Activated CD8-positive, alpha-beta memory T cell treated with anti-CD3 and anti-CD28 coated beads, Interleukin-2, amount 10 ng/mL, durations not matched to agents 7 days and 5 days (primary cell): ENCODE results near the gene ATXN10. TPM values are rescaled to one million over a fixed set of nuclear protein-coding genes. Genes with fewer than 3 reads are reported as not detected.
A peak's percentile ranks its signal among the peaks of the same experiment; 100 is the strongest.
"Not testable (repeated sequence)": the region's sequence is repeated elsewhere in the genome, so short reads cannot be mapped to it uniquely, and the experiment has no call there.

Experiments
- ATAC-seq: fragments of 150-1000 bp; cut with Tn5 transposase; one replicate; pipeline ENCODE4 v1.10.0; 2021; ENCODE audit warnings: moderate library complexity
- CTCF ChIA-PET: fragments of 350-600 bp; sonication (Branson Sonifier 250); formaldehyde crosslinking; loops from one replicate; lab custom pipeline; 2021; ENCODE audit warnings: antibody characterized with exemption; lab: Charles Lee
- DNase-seq: peaks from one replicate; pipeline ENCODE4 v3.0.0-alpha.2; 2020
- H3K27ac Mint-ChIP-seq: one replicate; pipeline ENCODE4 v1.8.0; 2021; ENCODE audit warnings: mild to moderate bottlenecking, mixed read lengths
- H3K27me3 Mint-ChIP-seq: one replicate; pipeline ENCODE4 v1.8.0; 2021; ENCODE audit warnings: mixed read lengths
- H3K36me3 Mint-ChIP-seq: one replicate; pipeline ENCODE4 v1.8.0; 2021; ENCODE audit warnings: mild to moderate bottlenecking, mixed read lengths
- H3K4me1 Mint-ChIP-seq: one replicate; pipeline ENCODE4 v1.8.0; 2021; ENCODE audit warnings: mixed read lengths
- H3K4me3 Mint-ChIP-seq: one replicate; pipeline ENCODE4 v1.8.0; 2021; ENCODE audit warnings: mild to moderate bottlenecking, moderate library complexity, mixed read lengths
- H3K9me3 Mint-ChIP-seq: one replicate; pipeline ENCODE4 v1.8.0; 2022; ENCODE audit warnings: low read depth, mixed read lengths
- total RNA-seq, 2 experiments: library from RNA; stranded (reverse); gene quantifications; one replicate each; pipeline ENCODE4 v1.2.3, GENCODE V29; 2021

The ATXN10 gene, protein sequence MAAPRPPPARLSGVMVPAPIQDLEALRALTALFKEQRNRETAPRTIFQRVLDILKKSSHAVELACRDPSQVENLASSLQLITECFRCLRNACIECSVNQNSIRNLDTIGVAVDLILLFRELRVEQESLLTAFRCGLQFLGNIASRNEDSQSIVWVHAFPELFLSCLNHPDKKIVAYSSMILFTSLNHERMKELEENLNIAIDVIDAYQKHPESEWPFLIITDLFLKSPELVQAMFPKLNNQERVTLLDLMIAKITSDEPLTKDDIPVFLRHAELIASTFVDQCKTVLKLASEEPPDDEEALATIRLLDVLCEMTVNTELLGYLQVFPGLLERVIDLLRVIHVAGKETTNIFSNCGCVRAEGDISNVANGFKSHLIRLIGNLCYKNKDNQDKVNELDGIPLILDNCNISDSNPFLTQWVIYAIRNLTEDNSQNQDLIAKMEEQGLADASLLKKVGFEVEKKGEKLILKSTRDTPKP
- 100 to 1,000 TPM in 1 of 2 experiments, 10 to 100 TPM in 1; 93.6 to 112 TPM for total RNA-seq

GRCh38 chr22:45671783-45672563 lies at the start of gene ATXN10:
ATXN10 (plus strand) TSS chr22:45671834; CDS start chr22:45672064, 230 bp downstream.
- Mint-ChIP-seq H3K27me3 (peaks cover 7% of the 10 kb centered on the region), H3K4me1 (peaks cover 37% of the 10 kb centered on the region), H3K4me3 (peak within 1 kb of the TSS; percentile 91), H3K9me3 (no peaks in the 10 kb centered on the region), H3K36me3 (peaks cover 12% of the 10 kb centered on the region), H3K27ac (peak within 1 kb of the TSS; percentile 88)
- CTCF ChIA-PET = interaction anchor here (0.6 kb wide), 1 partner anchor 43 kb away, joined by 3 read pairs; no protein-coding TSS in a partner anchor
- peak; percentile 85 for ATAC-seq
- peak; percentile 80 for DNase-seq

DNA sequence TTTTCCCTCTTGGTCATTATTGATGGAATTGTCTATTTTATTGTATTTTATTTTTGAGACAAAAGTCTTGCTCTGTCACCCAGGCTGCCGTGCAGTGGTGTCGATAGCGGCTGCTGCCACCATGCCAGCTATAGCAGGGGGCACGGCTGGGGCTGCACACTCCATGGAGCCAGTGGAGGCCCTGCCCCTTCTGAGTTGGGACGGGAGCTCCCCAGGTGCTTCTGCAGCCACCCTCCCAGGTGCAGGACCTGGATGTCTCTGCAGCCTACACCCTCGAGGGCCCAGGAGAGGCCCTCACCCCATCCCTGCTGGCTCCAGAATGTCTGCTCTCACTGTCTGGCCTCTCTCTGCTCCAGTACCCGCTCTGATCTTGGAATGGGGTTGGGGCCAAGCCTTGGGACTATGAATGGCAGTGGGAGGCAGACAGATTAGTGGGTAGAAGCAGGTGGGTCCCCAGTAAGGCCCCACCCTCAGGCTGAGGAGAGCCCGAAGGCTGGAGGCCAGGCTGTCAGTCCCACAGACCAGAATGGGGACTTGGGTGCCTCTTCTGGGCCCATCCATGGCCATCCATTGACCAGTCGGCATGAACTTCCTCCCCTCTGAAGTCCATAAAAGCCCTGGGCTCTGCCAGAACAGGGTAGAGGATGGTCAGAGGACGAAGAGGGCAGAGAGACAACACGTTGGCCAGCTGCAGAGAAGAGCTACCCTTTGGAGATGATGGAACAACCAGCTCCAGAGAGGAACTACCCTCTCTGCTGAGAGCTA lies 49.6 kb upstream of the ATXN10 start:
- peaks cover 27% of the 10 kb centered on the region for H3K27me3 Mint-ChIP-seq
- no peak overlapping the region for H3K4me3 Mint-ChIP-seq
- no peak overlapping the region for H3K27ac Mint-ChIP-seq
- no peak for ATAC-seq
- DNase-seq = no peak
- H3K4me1 Mint-ChIP-seq = peaks cover 8% of the 10 kb centered on the region
- peaks cover 1% of the 10 kb centered on the region for H3K36me3 Mint-ChIP-seq
- CTCF ChIA-PET = no interaction called here
- H3K9me3 Mint-ChIP-seq = no peaks in the 10 kb centered on the region

GRCh38 chr22:45623464-45624145 lies 48.0 kb upstream of the ATXN10 start:
- H3K36me3 Mint-ChIP-seq, H3K27ac Mint-ChIP-seq, H3K9me3 Mint-ChIP-seq, H3K4me3 Mint-ChIP-seq, ATAC-seq, CTCF ChIA-PET, DNase-seq, H3K4me1 Mint-ChIP-seq: not testable (repeated sequence)
- peaks cover 27% of the 10 kb centered on the region for H3K27me3 Mint-ChIP-seq

DNA sequence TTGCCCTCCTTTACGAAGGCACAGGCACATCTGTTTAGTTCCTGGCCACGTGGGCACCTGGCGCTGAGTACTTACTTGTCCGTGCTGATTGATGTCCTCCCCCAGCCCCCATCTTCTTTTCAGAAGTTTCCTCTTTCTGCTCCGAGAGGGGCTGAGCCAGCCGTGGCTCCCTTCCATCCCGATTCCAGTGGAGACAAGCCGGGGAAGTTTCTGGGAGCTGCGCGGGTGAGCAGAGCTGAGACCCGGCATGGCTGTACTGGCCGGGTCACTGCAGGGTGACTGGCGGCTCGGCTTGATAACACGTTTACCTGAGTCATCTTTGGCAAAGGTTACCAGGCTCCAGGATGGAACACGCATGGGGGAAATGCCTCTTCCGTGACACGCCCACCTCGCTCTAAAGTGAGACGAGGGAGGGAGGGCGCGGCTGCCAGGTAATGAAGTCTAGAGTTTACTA lies 45.4 kb upstream of the ATXN10 start:
- no peak overlapping the region for H3K27ac Mint-ChIP-seq
- no peaks in the 10 kb centered on the region for H3K9me3 Mint-ChIP-seq
- H3K27me3 Mint-ChIP-seq = peaks cover 35% of the 10 kb centered on the region
- ATAC-seq = no peak
- H3K4me3 Mint-ChIP-seq = no peak overlapping the region
- no peaks in the 10 kb centered on the region for H3K36me3 Mint-ChIP-seq
- peaks cover 8% of the 10 kb centered on the region for H3K4me1 Mint-ChIP-seq
- no peak for DNase-seq
- CTCF ChIA-PET = no interaction called here

GRCh38 chr22:45627489-45628233 lies 44.0 kb upstream of the ATXN10 start:
- DNase-seq (no peak), ATAC-seq (no peak)
- Mint-ChIP-seq H3K36me3 (no peaks in the 10 kb centered on the region), H3K4me1 (peaks cover 8% of the 10 kb centered on the region), H3K4me3 (no peak overlapping the region), H3K9me3 (no peaks in the 10 kb centered on the region), H3K27ac (no peak overlapping the region), H3K27me3 (peaks cover 49% of the 10 kb centered on the region)
- CTCF ChIA-PET = interaction anchor here (0.6 to 2.2 kb wide), 5 partner anchors 10 to 350 kb away, joined by 3 to 6 read pairs (median 4); no protein-coding TSS in a partner anchor

- ATAC-seq = no peak
Measured at GRCh38 chr22:45628515-45628914, 43.1 kb upstream of the ATXN10 start.

DNA sequence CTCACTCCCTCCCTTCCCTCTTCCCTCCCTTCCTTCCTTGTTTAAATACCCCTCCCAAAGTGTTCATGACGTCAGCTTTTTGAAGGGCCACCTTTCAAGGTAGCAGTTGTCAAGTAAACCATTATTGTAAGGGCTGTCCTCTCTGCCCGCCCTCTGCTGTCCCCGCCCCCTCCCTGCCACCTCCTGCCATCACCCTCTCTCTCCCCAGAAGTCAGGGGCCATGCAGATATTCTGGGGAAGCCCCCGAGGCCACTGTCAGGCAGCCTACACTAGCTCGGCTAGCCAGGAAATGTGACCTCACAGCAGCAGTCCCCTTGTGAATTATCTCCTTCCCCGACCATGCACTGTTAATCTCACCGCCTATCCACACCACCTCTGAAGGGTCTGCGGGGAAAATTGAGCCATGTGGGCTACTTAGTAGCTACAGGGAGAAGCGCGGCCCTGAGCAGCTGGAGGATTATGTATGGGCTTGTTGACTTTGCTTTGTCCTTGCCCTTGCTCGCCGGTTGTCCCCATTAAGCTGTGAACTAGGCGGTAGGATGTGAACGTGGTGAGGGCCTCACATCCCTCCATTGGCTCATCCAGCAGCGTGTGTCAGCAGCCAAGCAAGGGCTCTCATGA lies 42.1 kb upstream of the ATXN10 start:
- Mint-ChIP-seq H3K4me3 (no peak overlapping the region), H3K9me3 (no peaks in the 10 kb centered on the region), H3K4me1 (peaks cover 8% of the 10 kb centered on the region), H3K27me3 (peaks cover 57% of the 10 kb centered on the region), H3K27ac (no peak overlapping the region), H3K36me3 (no peaks in the 10 kb centered on the region)
- DNase-seq (no peak), ATAC-seq (no peak)
- CTCF ChIA-PET = interaction anchor here (1.5 to 2.3 kb wide), 5 partner anchors 8 to 52 kb away, joined by 4 to 8 read pairs (median 5); no protein-coding TSS in a partner anchor

More at GRCh38 chr22:45628515-45628914, 43.1 kb upstream of the ATXN10 start:
- Mint-ChIP-seq H3K4me1 (peaks cover 8% of the 10 kb centered on the region), H3K9me3 (no peaks in the 10 kb centered on the region), H3K4me3 (no peak overlapping the region), H3K27me3 (peaks cover 56% of the 10 kb centered on the region), H3K36me3 (no peaks in the 10 kb centered on the region), H3K27ac (no peak overlapping the region)
- CTCF ChIA-PET = interaction anchor here (0.7 to 2.3 kb wide), 6 partner anchors 9 to 349 kb away, joined by 3 to 8 read pairs (median 4); partner anchors contain the start of gene ATXN10
- DNase-seq = no peak

GRCh38 chr22:45630436-45630835 lies 41.2 kb upstream of the ATXN10 start:
- peaks cover 8% of the 10 kb centered on the region for H3K4me1 Mint-ChIP-seq
- CTCF ChIA-PET = interaction anchor here (0.7 to 2.3 kb wide), 4 partner anchors 9 to 153 kb away, joined by 3 to 8 read pairs (median 4); no protein-coding TSS in a partner anchor
- ATAC-seq (no peak), DNase-seq (no peak)
- no peaks in the 10 kb centered on the region for H3K9me3 Mint-ChIP-seq
- H3K27me3 Mint-ChIP-seq = peaks cover 58% of the 10 kb centered on the region
- H3K27ac Mint-ChIP-seq = no peak overlapping the region
- no peaks in the 10 kb centered on the region for H3K36me3 Mint-ChIP-seq
- H3K4me3 Mint-ChIP-seq = no peak overlapping the region

DNA sequence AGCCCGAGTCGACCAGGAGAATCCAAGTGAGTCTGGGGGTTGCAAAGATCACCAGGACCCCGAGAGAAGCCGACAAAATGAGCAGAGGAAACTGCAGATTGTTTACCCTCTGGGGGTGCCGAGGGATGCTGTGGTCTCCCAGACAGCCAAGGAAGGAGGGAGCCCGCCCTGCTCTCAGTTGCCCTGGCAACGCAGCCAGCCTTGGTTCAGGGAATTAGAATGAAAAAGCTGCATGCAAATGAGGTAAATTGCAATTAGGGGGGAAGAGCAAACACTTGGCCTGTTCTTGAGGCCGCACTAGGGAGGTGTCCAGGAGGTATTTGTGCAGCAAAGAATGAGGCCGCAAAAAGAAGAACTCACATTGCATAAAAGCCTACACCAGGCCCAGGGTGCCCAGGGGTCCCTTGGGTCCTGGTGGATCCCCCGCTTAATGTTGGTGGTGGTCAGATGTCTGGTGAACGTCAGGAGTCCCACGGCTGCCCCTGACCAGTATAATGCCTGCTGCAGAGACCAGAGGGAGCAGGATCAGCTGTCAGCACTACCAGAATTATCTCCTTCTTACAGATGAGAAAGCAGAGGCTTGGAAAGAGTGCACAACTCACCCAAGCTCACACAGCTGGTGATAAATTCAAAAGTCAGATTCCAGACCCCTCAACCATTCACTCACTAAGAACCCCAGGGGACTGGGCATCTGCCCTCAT lies 40.3 kb upstream of the ATXN10 start:
- H3K9me3 Mint-ChIP-seq = no peaks in the 10 kb centered on the region
- peaks cover 62% of the 10 kb centered on the region for H3K27me3 Mint-ChIP-seq
- no peaks in the 10 kb centered on the region for H3K36me3 Mint-ChIP-seq
- DNase-seq (no peak), ATAC-seq (no peak)
- H3K4me1 Mint-ChIP-seq = peaks cover 8% of the 10 kb centered on the region
- no peak overlapping the region for H3K4me3 Mint-ChIP-seq
- no peak overlapping the region for H3K27ac Mint-ChIP-seq
- CTCF ChIA-PET = interaction anchor here (1.0 kb wide), 1 partner anchor 13 kb away, joined by 3 read pairs; no protein-coding TSS in a partner anchor

DNA sequence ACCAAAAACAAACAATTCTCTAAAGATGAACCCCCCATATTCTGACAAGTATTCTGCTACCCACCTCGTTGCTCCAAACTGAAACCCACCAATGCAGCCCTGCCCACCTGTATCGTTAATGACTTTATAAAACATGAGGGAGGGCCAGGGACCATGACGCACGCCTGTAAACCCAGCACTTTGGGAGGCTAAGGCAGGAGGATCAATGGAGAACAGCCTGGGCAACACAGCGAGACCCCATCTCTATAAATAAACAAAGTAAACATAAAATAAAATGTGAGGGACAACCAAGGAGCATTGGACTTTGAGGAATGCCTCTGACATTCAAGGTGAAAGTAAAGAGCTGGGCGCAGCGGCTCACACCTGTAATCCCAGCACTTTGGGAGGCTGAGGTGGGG lies 39.8 kb upstream of the ATXN10 start:
- Mint-ChIP-seq H3K27ac (no peak overlapping the region), H3K36me3 (no peaks in the 10 kb centered on the region), H3K4me3 (no peak overlapping the region), H3K27me3 (peaks cover 67% of the 10 kb centered on the region), H3K9me3 (no peaks in the 10 kb centered on the region), H3K4me1 (peaks cover 8% of the 10 kb centered on the region)
- CTCF ChIA-PET = no interaction called here
- ATAC-seq (no peak), DNase-seq (no peak)
